22Rv1 (cell line): ENCODE data around the gene RASSF8.
"Not testable (repeated sequence)": the region's sequence is repeated elsewhere in the genome, so short reads cannot be mapped to it uniquely, and the experiment has no call there.

Experiments used
- H3K27ac ChIP-seq: fragments of 450-650 bp; 2 replicates; pipeline ENCODE4 v1.5.1; 2017
- CTCF ChIP-seq: fragments of 450-650 bp; IDR thresholded peaks from 2 replicates; pipeline ENCODE4 v1.5.1; 2017; ENCODE audit warnings: mild to moderate bottlenecking
- ZFX ChIP-seq: fragments of 450-650 bp; IDR thresholded peaks from 2 replicates; pipeline ENCODE4 v1.6.1; 2017; ENCODE audit warnings: antibody characterized with exemption, borderline replicate concordance

Gene RASSF8

GRCh38 chr12:26046906-26047305 is 88.4 kb downstream of the RASSF8 start:
- no peak for TF ChIP-seq CTCF
- TF ChIP-seq ZFX: no peak
- no peak overlapping the region for H3K27ac ChIP-seq

GRCh38 chr12:26047401-26048226 is 89.1 kb downstream of the RASSF8 start:
- TF ChIP-seq ZFX (no peak), CTCF (no peak)
- H3K27ac ChIP-seq: no peak overlapping the region

- TF ChIP-seq ZFX: no peak
- TF ChIP-seq CTCF: no peak
- H3K27ac ChIP-seq: no peak overlapping the region
Measured at GRCh38 chr12:26052652-26053051, 94.2 kb downstream of the RASSF8 start.

- no peak overlapping the region for H3K27ac ChIP-seq
- TF ChIP-seq CTCF: no peak
- no peak for TF ChIP-seq ZFX
Measured at GRCh38 chr12:26054383-26054782, 95.9 kb downstream of the RASSF8 start.

GRCh38 chr12:26055087-26055486 is 96.6 kb downstream of the RASSF8 start:
- no peak overlapping the region for H3K27ac ChIP-seq
- TF ChIP-seq ZFX (no peak), CTCF (no peak)

- TF ChIP-seq CTCF (no peak), ZFX (no peak)
- H3K27ac ChIP-seq: no peak overlapping the region
Measured at GRCh38 chr12:26056335-26056734, 97.9 kb downstream of the RASSF8 start.

- not testable (repeated sequence) for H3K27ac ChIP-seq
Measured at GRCh38 chr12:26057271-26057670, 98.8 kb downstream of the RASSF8 start.

- no peak overlapping the region for H3K27ac ChIP-seq
- no peak for TF ChIP-seq ZFX
- TF ChIP-seq CTCF: peak; percentile 35
Measured at GRCh38 chr12:26058308-26058707, 99.8 kb downstream of the RASSF8 start.
